B cell (primary cell): ENCODE results near the gene FGF18. TPM values are rescaled to one million over a fixed set of nuclear protein-coding genes. Genes with fewer than 3 reads are reported as not detected.

Source experiments
- ATAC-seq: fragments of 200-7000 bp; cut with Tn5 transposase; one replicate; pipeline ENCODE4 v1.10.0; 2021; ENCODE audit warnings: low read depth, mild to moderate bottlenecking, moderate number of reproducible peaks, moderate library complexity
- CTCF ChIA-PET: fragments of 350-600 bp; sonication (Branson Sonifier 250); formaldehyde crosslinking; loops from one replicate; lab custom pipeline; 2021; ENCODE audit warnings: antibody characterized with exemption, inconsistent platforms; lab: Charles Lee
- POLR2A ChIA-PET: fragments of 350-600 bp; sonication (Branson Sonifier 250); formaldehyde crosslinking; loops from one replicate; lab custom pipeline; 2021; ENCODE audit warnings: antibody characterized with exemption; lab: Charles Lee
- DNase-seq: peaks from one replicate; pipeline ENCODE4 v3.0.0; 2013
- H2AFZ ChIP-seq: 2 replicates; pipeline ENCODE4 v1.6.1; 2012; ENCODE audit warnings: mild to moderate bottlenecking, low read depth, low read length; ENCODE audit not compliant: insufficient read depth, poor library complexity, severe bottlenecking
- H3K27ac ChIP-seq, 2 donors: 1 replicate in 1 of 2; 2 replicates in 1 of 2; pipeline ENCODE4 v1.5.1; 2012 to 2013; ENCODE audit warnings: low read length in 2 of 2, mild to moderate bottlenecking in 2 of 2, moderate library complexity in 1 of 2
- H3K27me3 ChIP-seq, 4 experiments: fragments of 200-600 bp in 1 of 4; sonication (generic) in 1 of 4; replicated peaks in 1 of 4; 1 replicate in 2 of 4; 2 replicates in 2 of 4; pipeline versions ENCODE4 v1.6.1 to v1.7.0; 2013 to 2016; ENCODE audit warnings: low read length in 3 of 4, mild to moderate bottlenecking in 2 of 4, mixed read lengths in 1 of 4, moderate library complexity in 1 of 4; ENCODE audit not compliant: insufficient read depth in 4 of 4, control insufficient read depth in 3 of 4; ENCODE audit errors: control extremely low read depth in 1 of 4
- H3K36me3 ChIP-seq, 2 experiments: replicated peaks in 1 of 2; 1 replicate in 1 of 2; 2 replicates in 1 of 2; pipeline versions ENCODE4 v1.6.1 to v1.7.1; 2013; ENCODE audit warnings: low read length in 1 of 2; ENCODE audit not compliant: insufficient read depth in 2 of 2, control insufficient read depth in 1 of 2; ENCODE audit errors: control extremely low read depth in 1 of 2, extremely low read depth in 1 of 2
- H3K4me1 ChIP-seq, 2 donors: fragments of 200-600 bp in 1 of 2; sonication (generic) in 1 of 2; 1 replicate in 1 of 2; 2 replicates in 1 of 2; pipeline versions ENCODE4 v1.5.1 to v1.6.1; 2013 to 2017; ENCODE audit warnings: low read length in 2 of 2; ENCODE audit not compliant: control insufficient read depth in 2 of 2, insufficient read depth in 2 of 2
- H3K4me2 ChIP-seq: replicated peaks from 2 replicates; pipeline ENCODE3; 2012; ENCODE audit warnings: mild to moderate bottlenecking, low read depth, low read length; ENCODE audit not compliant: poor library complexity, severe bottlenecking
- H3K4me3 ChIP-seq, 5 experiments: fragments of 200-600 bp in 1 of 5; sonication (generic) in 1 of 5; 1 replicate in 3 of 5; 2 replicates in 2 of 5; pipeline versions ENCODE4 v1.5.1 to v1.7.0; 2011 to 2016; ENCODE audit warnings: low read length in 4 of 5, mild to moderate bottlenecking in 4 of 5, low read depth in 2 of 5, control low read depth in 1 of 5, moderate library complexity in 1 of 5; ENCODE audit not compliant: insufficient read depth in 1 of 5; ENCODE audit errors: control extremely low read depth in 1 of 5, extremely low read depth in 1 of 5
- H3K79me2 ChIP-seq: fragments of 200-600 bp; sonication (generic); one replicate; pipeline ENCODE4 v1.6.0; 2016; ENCODE audit warnings: low read length; ENCODE audit not compliant: control insufficient read depth, insufficient read depth
- H3K9ac ChIP-seq: fragments of 200-600 bp; sonication (generic); 2 replicates; pipeline ENCODE4 v1.6.1; 2017; ENCODE audit warnings: mild to moderate bottlenecking, low read length, moderate library complexity
- H3K9me3 ChIP-seq, 3 donors: one replicate each; pipeline versions ENCODE4 v1.6.1 to v1.7.1; 2013; ENCODE audit warnings: low read length in 2 of 3; ENCODE audit not compliant: control insufficient read depth in 2 of 3, insufficient read depth in 1 of 3; ENCODE audit errors: control extremely low read depth in 1 of 3
- H4K20me1 ChIP-seq: 2 replicates; pipeline ENCODE4 v1.6.0; 2012; ENCODE audit warnings: mild to moderate bottlenecking, low read length; ENCODE audit not compliant: insufficient read depth, control insufficient read depth, poor library complexity, severe bottlenecking
- H3K27ac Mint-ChIP-seq: one replicate; pipeline ENCODE4 v1.8.0; 2021; ENCODE audit warnings: mixed read lengths
- H3K27me3 Mint-ChIP-seq: one replicate; pipeline ENCODE4 v1.8.0; 2021; ENCODE audit warnings: mixed read lengths
- H3K4me1 Mint-ChIP-seq: one replicate; pipeline ENCODE4 v1.8.0; 2021; ENCODE audit warnings: mixed read lengths
- H3K4me3 Mint-ChIP-seq: one replicate; pipeline ENCODE4 v1.8.0; 2021; ENCODE audit warnings: mixed read lengths
- H3K9me3 Mint-ChIP-seq: one replicate; pipeline ENCODE4 v1.8.0; 2022; ENCODE audit warnings: mixed read lengths; ENCODE audit not compliant: insufficient read depth
- EZH2 ChIP-seq: IDR thresholded peaks from 2 replicates; pipeline ENCODE4 v1.6.1; 2012; ENCODE audit warnings: borderline replicate concordance, low read depth, mild to moderate bottlenecking, moderate library complexity, low read length; ENCODE audit not compliant: insufficient read depth, poor library complexity, severe bottlenecking
- WGBS: methylation state at CpG from one replicate; pipeline ENCODE4 v1.1.5; 2013; ENCODE audit warnings: missing lambda C conversion rate; ENCODE audit not compliant: insufficient coverage; 5-methylcytosine and 5-hydroxymethylcytosine counted together
- intact Hi-C: fragments of 100-400 bp; cut with micrococcal nuclease; formaldehyde crosslinking; loops from one replicate; pipeline ENCODE4 v1.10.0; 2022
- polyA plus RNA-seq: library from polyadenylated mRNA; depleted of rRNA; stranded (reverse); fragments of >200 nt; gene quantifications from 2 replicates; pipeline ENCODE4 v1.2.3, GENCODE V29; 2012
- total RNA-seq, 2 donors: library from RNA; stranded (reverse); fragments of 120-200 nt in 1 of 2; gene quantifications; 1 replicate in 1 of 2; 2 replicates in 1 of 2; pipeline versions ENCODE4 v1.2.3 to v1.2.4, GENCODE V29; 2013 to 2022
- TF ChIP-seq, protein P1 (sequence below): fragments of 200-600 bp; IDR thresholded peaks from one replicate; pipeline ENCODE4 v1.8.0; 2022; ENCODE audit warnings: antibody characterized with exemption, mild to moderate bottlenecking

The FGF18 gene
- total and polyA plus RNA-seq, 2 donors (not counting 1 experiment from before 2014, with no cell fraction given), result 0.06 to 0.15 TPM

DNA sequence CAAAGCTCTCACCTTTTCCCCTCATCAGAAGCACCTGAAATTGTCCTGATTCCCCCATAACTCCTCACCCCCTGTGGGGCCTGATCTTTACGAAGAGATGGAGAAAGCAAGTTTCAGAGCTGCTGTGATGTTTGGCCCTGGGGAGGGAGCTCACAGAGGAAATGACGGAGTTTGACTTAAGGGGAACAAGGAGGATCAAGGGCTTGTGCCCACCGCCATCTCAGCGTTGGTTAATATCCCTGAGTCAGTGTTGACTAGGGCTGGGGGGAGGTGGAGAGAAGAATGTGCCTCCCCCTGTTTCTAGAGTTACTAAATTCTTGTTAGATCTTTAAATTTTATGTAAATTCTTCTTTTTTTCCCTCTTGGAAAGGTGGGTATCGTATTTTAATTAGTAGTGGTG is 27.8 kb downstream of the FGF18 start:
- no peak for TF ChIP-seq EZH2
- TF ChIP-seq, protein P1, sequence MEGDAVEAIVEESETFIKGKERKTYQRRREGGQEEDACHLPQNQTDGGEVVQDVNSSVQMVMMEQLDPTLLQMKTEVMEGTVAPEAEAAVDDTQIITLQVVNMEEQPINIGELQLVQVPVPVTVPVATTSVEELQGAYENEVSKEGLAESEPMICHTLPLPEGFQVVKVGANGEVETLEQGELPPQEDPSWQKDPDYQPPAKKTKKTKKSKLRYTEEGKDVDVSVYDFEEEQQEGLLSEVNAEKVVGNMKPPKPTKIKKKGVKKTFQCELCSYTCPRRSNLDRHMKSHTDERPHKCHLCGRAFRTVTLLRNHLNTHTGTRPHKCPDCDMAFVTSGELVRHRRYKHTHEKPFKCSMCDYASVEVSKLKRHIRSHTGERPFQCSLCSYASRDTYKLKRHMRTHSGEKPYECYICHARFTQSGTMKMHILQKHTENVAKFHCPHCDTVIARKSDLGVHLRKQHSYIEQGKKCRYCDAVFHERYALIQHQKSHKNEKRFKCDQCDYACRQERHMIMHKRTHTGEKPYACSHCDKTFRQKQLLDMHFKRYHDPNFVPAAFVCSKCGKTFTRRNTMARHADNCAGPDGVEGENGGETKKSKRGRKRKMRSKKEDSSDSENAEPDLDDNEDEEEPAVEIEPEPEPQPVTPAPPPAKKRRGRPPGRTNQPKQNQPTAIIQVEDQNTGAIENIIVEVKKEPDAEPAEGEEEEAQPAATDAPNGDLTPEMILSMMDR, result no peak
- no peaks in the 10 kb centered on the region for H3K79me2 ChIP-seq
- peaks cover 7% of the 10 kb centered on the region for H3K4me1 Mint-ChIP-seq
- POLR2A ChIA-PET, result no interaction called here
- 86% methylated on average over 1 of the region's 5 CpGs for WGBS
- H3K36me3 ChIP-seq, result no peaks in the 10 kb centered on the region
- ATAC-seq (no peak), DNase-seq (no peak)
- H2AFZ ChIP-seq, result no peak overlapping the region
- H3K4me2 ChIP-seq, result no peak overlapping the region
- H3K27me3 Mint-ChIP-seq, result peaks cover 50% of the 10 kb centered on the region
- no peaks in the 10 kb centered on the region for H3K9me3 ChIP-seq
- H3K4me3 Mint-ChIP-seq, result no peak overlapping the region
- H3K27ac ChIP-seq, result no peak overlapping the region
- no peak overlapping the region for H3K9ac ChIP-seq
- H3K9me3 Mint-ChIP-seq, result no peaks in the 10 kb centered on the region
- no peak overlapping the region for H3K4me3 ChIP-seq
- intact Hi-C loops, result no loop called here
- H3K4me1 ChIP-seq, result no peaks in the 10 kb centered on the region
- CTCF ChIA-PET, result no interaction called here
- peaks cover 0 to 27% (median 2%) of the 10 kb centered on the region in 4 experiments for H3K27me3 ChIP-seq
- no peaks in the 10 kb centered on the region for H4K20me1 ChIP-seq
- no peak overlapping the region for H3K27ac Mint-ChIP-seq

DNA sequence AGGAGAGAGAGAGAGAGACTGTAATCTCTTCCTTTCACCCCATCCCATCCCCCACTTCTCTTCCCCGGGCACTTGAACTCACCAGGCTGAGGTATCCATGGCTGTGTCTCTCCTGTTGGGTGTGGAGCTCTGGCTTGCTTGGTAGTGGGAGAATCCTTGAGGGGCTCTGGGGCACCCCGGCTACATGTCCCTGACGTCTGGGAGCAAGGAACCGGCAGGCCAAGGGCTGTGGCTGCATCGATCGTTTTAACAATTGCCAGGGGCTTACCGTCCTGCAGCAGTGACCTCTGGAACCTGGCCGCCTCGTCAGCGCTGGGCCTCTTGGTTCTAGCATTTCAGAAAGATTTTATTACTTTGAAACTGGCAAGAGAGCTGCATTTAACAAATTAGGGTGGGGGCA is 30.0 kb downstream of the FGF18 start:
- ChIA-PET POLR2A (no interaction called here), CTCF (no interaction called here)
- no peak overlapping the region for H3K4me2 ChIP-seq
- 98% methylated on average over 9 of the region's 10 CpGs for WGBS
- ATAC-seq (no peak), DNase-seq (no peak)
- H3K27me3 ChIP-seq, result peaks cover 0 to 27% (median 5%) of the 10 kb centered on the region in 4 experiments
- Mint-ChIP-seq H3K4me3 (no peak overlapping the region), H3K4me1 (peaks cover 7% of the 10 kb centered on the region), H3K27ac (no peak overlapping the region), H3K27me3 (peaks cover 71% of the 10 kb centered on the region), H3K9me3 (no peaks in the 10 kb centered on the region)
- no peak overlapping the region for H3K4me3 ChIP-seq
- no peak overlapping the region for H2AFZ ChIP-seq
- H3K27ac ChIP-seq, result no peak overlapping the region
- H3K79me2 ChIP-seq, result no peaks in the 10 kb centered on the region
- no peaks in the 10 kb centered on the region for H3K36me3 ChIP-seq
- TF ChIP-seq EZH2, result no peak
- TF ChIP-seq, protein P1, result no peak
- no peak overlapping the region for H3K9ac ChIP-seq
- H3K4me1 ChIP-seq, result no peaks in the 10 kb centered on the region
- H4K20me1 ChIP-seq, result no peaks in the 10 kb centered on the region
- intact Hi-C loops, result no loop called here
- H3K9me3 ChIP-seq, result no peaks in the 10 kb centered on the region
